Astrocyte (in vitro differentiated cells and primary cell): ENCODE measurements around the gene CDK5RAP2.

ENCODE experiments used
- EZH2 ChIP-seq: IDR thresholded peaks from 2 replicates; pipeline ENCODE4 v1.6.1; 2012; ENCODE audit warnings: mild to moderate bottlenecking, low read length, inconsistent platforms; ENCODE audit not compliant: insufficient read depth
- TF ChIP-seq, protein P1 (sequence below): IDR thresholded peaks from 2 replicates; pipeline ENCODE4 v1.5.1; 2011; ENCODE audit warnings: low read depth, mild to moderate bottlenecking, inconsistent platforms, low read length, moderate library complexity; ENCODE audit not compliant: insufficient read depth

DNA sequence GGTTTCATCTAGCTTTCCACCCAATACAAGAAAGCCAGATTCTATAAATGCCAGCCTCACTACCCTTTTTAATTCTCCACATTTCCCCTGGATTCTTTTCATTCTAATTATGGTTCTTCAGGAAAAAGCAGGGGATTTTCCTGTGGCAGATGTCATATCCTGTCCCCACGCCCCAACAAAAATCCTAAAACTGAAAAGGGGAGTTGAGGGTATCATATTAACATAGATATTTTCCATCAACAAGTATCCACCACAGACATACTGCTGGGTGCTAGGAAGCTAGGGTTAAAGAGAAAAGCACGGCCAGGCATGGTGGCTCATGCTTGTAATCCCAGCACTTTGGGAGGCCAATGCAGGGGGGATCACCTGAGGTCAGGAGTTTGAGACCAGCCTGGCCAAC, 38.0 kb downstream of the CDK5RAP2 start:
- TF ChIP-seq EZH2 = no peak
- TF ChIP-seq, protein P1, sequence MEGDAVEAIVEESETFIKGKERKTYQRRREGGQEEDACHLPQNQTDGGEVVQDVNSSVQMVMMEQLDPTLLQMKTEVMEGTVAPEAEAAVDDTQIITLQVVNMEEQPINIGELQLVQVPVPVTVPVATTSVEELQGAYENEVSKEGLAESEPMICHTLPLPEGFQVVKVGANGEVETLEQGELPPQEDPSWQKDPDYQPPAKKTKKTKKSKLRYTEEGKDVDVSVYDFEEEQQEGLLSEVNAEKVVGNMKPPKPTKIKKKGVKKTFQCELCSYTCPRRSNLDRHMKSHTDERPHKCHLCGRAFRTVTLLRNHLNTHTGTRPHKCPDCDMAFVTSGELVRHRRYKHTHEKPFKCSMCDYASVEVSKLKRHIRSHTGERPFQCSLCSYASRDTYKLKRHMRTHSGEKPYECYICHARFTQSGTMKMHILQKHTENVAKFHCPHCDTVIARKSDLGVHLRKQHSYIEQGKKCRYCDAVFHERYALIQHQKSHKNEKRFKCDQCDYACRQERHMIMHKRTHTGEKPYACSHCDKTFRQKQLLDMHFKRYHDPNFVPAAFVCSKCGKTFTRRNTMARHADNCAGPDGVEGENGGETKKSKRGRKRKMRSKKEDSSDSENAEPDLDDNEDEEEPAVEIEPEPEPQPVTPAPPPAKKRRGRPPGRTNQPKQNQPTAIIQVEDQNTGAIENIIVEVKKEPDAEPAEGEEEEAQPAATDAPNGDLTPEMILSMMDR = no peak
